ENCODE data around the gene UBE2E2.
A peak's percentile ranks its signal among the peaks of the same experiment; 100 is the strongest.

The UBE2E2 gene

GRCh38 chr3:23629181-23629894, 426.2 kb downstream of the UBE2E2 start (continued):
- TF ChIP-seq ZBTB49 (tag by site-specific recombination; IDR thresholded peaks at IDR 0.05; ENCODE audit: low read depth) (no peak), ZNF654 (tag by site-specific recombination; IDR thresholded peaks at IDR 0.05; ENCODE audit: low read depth) (no peak), ZBTB1 (tag by site-specific recombination; IDR thresholded peaks at IDR 0.05) (no peak), ZBTB6 (tag by site-specific recombination; IDR thresholded peaks at IDR 0.05) (no peak), HOXC10 (CRISPR knock-in tag; IDR thresholded peaks at IDR 0.05) (no peak), ZNF426 (tag by site-specific recombination; IDR thresholded peaks at IDR 0.05) (no peak), ZEB2 (tag by site-specific recombination; IDR thresholded peaks at IDR 0.05) (no peak; the same call in 1 of the 2 replicates), ZNF501 (tag by site-specific recombination; IDR thresholded peaks at IDR 0.05) (no peak), ZNF239 (tag by site-specific recombination; IDR thresholded peaks at IDR 0.05) (no peak), ZNF398 (tag by site-specific recombination; IDR thresholded peaks at IDR 0.05) (peak; percentile 98), SP7 (tag by site-specific recombination; IDR thresholded peaks at IDR 0.05) (peak; percentile 66), ZNF148 (tag by site-specific recombination; IDR thresholded peaks at IDR 0.05; ENCODE audit: borderline replicate concordance) (no peak), ZNF24 (tag by site-specific recombination; IDR thresholded peaks at IDR 0.05) (no peak; the same call in 1 of the 2 replicates), ZBTB8A (tag by site-specific recombination; IDR thresholded peaks at IDR 0.05) (peak; percentile 26), ZFP3 (tag by site-specific recombination; IDR thresholded peaks at IDR 0.05; ENCODE audit: low read depth) (no peak), ZNF18 (tag by site-specific recombination; IDR thresholded peaks at IDR 0.05) (peak; percentile 83), GLIS1 (tag by site-specific recombination; IDR thresholded peaks at IDR 0.05) (peak; percentile 42), KLF16 (tag by site-specific recombination; IDR thresholded peaks at IDR 0.05) (0 out of 2 replicates have a peak, but pooled peaks have one; percentile 11), TCF7L2 (IDR thresholded peaks at IDR 0.05; ENCODE audit: borderline replicate concordance, low read depth, low read length) (peak; percentile 74; the same call in 1 of the 2 replicates), ZNF280C (tag by site-specific recombination; IDR thresholded peaks at IDR 0.05) (no peak), ZNF146 (tag by site-specific recombination; IDR thresholded peaks at IDR 0.05) (no peak), ZNF362 (tag by site-specific recombination; IDR thresholded peaks at IDR 0.05) (no peak), OVOL3 (tag by site-specific recombination; IDR thresholded peaks at IDR 0.05) (0 out of 2 replicates have a peak, but pooled peaks have one; percentile 21), ZXDB (tag by site-specific recombination; IDR thresholded peaks at IDR 0.05) (peak; percentile 88)

All from HEK293 (cell line).